Breast epithelium (tissue), 3 donors: ENCODE results near the gene BDH2.

ENCODE experiments used
- POLR2A ChIP-seq: fragments of 450-650 bp; IDR thresholded peaks from one replicate; pipeline ENCODE4 v1.6.1; 2016; ENCODE audit warnings: antibody characterized with exemption, mild to moderate bottlenecking, moderate library complexity
- TF ChIP-seq, protein P1 (sequence below), 3 donors: fragments of 450-650 bp; IDR thresholded peaks; one replicate each; pipeline ENCODE4 v1.5.1; 2016 to 2017; ENCODE audit warnings: antibody characterized with exemption in 3 of 3, mild to moderate bottlenecking in 3 of 3, moderate library complexity in 3 of 3

DNA sequence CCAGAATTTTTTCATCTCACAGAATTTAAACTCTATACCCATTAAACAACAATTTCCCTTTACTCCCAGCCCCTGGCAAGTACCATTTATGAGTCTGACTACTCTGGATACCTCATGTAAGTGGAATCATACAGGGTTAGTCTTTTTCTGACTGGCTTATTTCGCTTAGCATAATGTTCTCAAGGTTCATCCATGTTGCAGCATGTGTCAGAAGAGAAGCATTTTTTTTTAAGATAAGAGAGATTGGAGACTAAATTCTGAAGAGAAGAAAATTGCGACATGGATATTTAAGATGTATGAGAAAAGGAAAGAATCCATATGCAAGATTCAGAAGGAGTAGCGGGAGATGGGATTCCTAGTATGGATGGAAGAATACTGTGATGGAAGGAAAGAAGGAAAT, 68.8 kb downstream of the BDH2 start:
- TF ChIP-seq, protein P1, sequence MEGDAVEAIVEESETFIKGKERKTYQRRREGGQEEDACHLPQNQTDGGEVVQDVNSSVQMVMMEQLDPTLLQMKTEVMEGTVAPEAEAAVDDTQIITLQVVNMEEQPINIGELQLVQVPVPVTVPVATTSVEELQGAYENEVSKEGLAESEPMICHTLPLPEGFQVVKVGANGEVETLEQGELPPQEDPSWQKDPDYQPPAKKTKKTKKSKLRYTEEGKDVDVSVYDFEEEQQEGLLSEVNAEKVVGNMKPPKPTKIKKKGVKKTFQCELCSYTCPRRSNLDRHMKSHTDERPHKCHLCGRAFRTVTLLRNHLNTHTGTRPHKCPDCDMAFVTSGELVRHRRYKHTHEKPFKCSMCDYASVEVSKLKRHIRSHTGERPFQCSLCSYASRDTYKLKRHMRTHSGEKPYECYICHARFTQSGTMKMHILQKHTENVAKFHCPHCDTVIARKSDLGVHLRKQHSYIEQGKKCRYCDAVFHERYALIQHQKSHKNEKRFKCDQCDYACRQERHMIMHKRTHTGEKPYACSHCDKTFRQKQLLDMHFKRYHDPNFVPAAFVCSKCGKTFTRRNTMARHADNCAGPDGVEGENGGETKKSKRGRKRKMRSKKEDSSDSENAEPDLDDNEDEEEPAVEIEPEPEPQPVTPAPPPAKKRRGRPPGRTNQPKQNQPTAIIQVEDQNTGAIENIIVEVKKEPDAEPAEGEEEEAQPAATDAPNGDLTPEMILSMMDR (IDR thresholded peaks at IDR 0.05) = no peak
- TF ChIP-seq POLR2A = no peak
